ENCODE data around the gene EFNA1. TPM values are rescaled to one million over a fixed set of nuclear protein-coding genes. Genes with fewer than 3 reads are reported as not detected.
A peak's percentile ranks its signal among the peaks of the same experiment; 100 is the strongest.

The EFNA1 gene
- total RNA-seq, 1 donor from 2014 or later = not detected

- DNase-seq = no peak
- TF ChIP-seq CTCF (IDR thresholded peaks at IDR 0.05) = no peak
- POLR2A ChIA-PET = interaction anchor here (0.5 to 4.2 kb wide), 4 partner anchors 78 to 1635 kb away, joined by 3 to 38 read pairs (median 3); no protein-coding TSS in a partner anchor
- H3K4me1 Mint-ChIP-seq = peaks cover 44% of the 10 kb centered on the region
- no peak for ATAC-seq (ENCODE audit: low read depth)
- H3K36me3 Mint-ChIP-seq (ENCODE audit: low read depth) = peaks cover 26% of the 10 kb centered on the region
- intact Hi-C loops (cut with micrococcal nuclease) = loop anchor here (10.0 kb wide), 2 partner anchors 195 to 615 kb away; partner anchors contain the start of genes CKS1B, SHC1 and UBE2Q1
- H3K27ac Mint-ChIP-seq = no peak overlapping the region
- H3K4me3 Mint-ChIP-seq = no peak overlapping the region
- H3K27me3 Mint-ChIP-seq = no peaks in the 10 kb centered on the region
- CTCF ChIA-PET = interaction anchor here (0.8 to 6.4 kb wide), 5 partner anchors 24 to 126 kb away, joined by 3 to 145 read pairs (median 7); no protein-coding TSS in a partner anchor
- H3K9me3 Mint-ChIP-seq = no peaks in the 10 kb centered on the region
Observed at GRCh38 chr1:155170101-155170785, 42.6 kb downstream of the EFNA1 start.

GRCh38 chr1:155170806-155171205, 43.1 kb downstream of the EFNA1 start:
- intact Hi-C loops (cut with micrococcal nuclease) = loop anchor here (10.0 kb wide), 2 partner anchors 196 to 616 kb away; partner anchors contain the start of genes CKS1B, SHC1 and UBE2Q1
- no peak for TF ChIP-seq CTCF (IDR thresholded peaks at IDR 0.05)
- no peaks in the 10 kb centered on the region for H3K9me3 Mint-ChIP-seq
- ChIA-PET POLR2A (interaction anchor here (0.5 to 0.9 kb wide), 4 partner anchors 79 to 1635 kb away, joined by 3 to 5 read pairs (median 3); no protein-coding TSS in a partner anchor), CTCF (interaction anchor here (0.8 to 6.4 kb wide), 4 partner anchors 23 to 126 kb away, joined by 3 to 145 read pairs (median 5); no protein-coding TSS in a partner anchor)
- no peak overlapping the region for H3K4me3 Mint-ChIP-seq
- H3K4me1 Mint-ChIP-seq = peaks cover 44% of the 10 kb centered on the region
- H3K36me3 Mint-ChIP-seq (ENCODE audit: low read depth) = peaks cover 26% of the 10 kb centered on the region
- ATAC-seq (ENCODE audit: low read depth) (no peak), DNase-seq (no peak)
- no peaks in the 10 kb centered on the region for H3K27me3 Mint-ChIP-seq
- H3K27ac Mint-ChIP-seq = no peak overlapping the region

GRCh38 chr1:155171836-155172731, 44.4 kb downstream of the EFNA1 start:
- ATAC-seq (ENCODE audit: low read depth) (peak; percentile 19), DNase-seq (no peak)
- H3K27me3 Mint-ChIP-seq = no peaks in the 10 kb centered on the region
- peaks cover 26% of the 10 kb centered on the region for H3K36me3 Mint-ChIP-seq (ENCODE audit: low read depth)
- CTCF ChIA-PET = interaction anchor here (0.8 to 4.5 kb wide), 18 partner anchors 9 to 155 kb away, joined by 3 to 49 read pairs (median 6); partner anchors contain the start of genes EFNA1, EFNA3 and SLC50A1
- no peaks in the 10 kb centered on the region for H3K9me3 Mint-ChIP-seq
- no peak for TF ChIP-seq CTCF (IDR thresholded peaks at IDR 0.05)
- peak overlapping the region; percentile 99 for H3K4me3 Mint-ChIP-seq
- peaks cover 41% of the 10 kb centered on the region for H3K4me1 Mint-ChIP-seq
- POLR2A ChIA-PET = interaction anchor here (0.6 to 4.5 kb wide), 23 partner anchors 13 to 1227 kb away, joined by 3 to 63 read pairs (median 5); partner anchors contain the start of genes DPM3, EFNA1, MTX1 and PMVK
- intact Hi-C loops (cut with micrococcal nuclease) = loop anchor here (2.0 to 10.0 kb wide), 4 partner anchors 87 to 617 kb away; partner anchors contain the start of genes ADAM15, CKS1B, SHC1 and UBE2Q1
- H3K27ac Mint-ChIP-seq = peak overlapping the region; percentile 98

GRCh38 chr1:155172732-155173477, 45.2 kb downstream of the EFNA1 start, which contains the start of gene KRTCAP2:
Gene KRTCAP2 (minus strand): TSS chr1:155173304. CDS start chr1:155173224, 80 bp downstream.
- peak; percentile 97 for TF ChIP-seq CTCF (IDR thresholded peaks at IDR 0.05)
- Mint-ChIP-seq H3K36me3 (ENCODE audit: low read depth) (peaks cover 26% of the 10 kb centered on the region), H3K4me1 (peaks cover 33% of the 10 kb centered on the region), H3K9me3 (no peaks in the 10 kb centered on the region), H3K27me3 (no peaks in the 10 kb centered on the region), H3K27ac (peak within 1 kb of the TSS; percentile 98), H3K4me3 (peak within 1 kb of the TSS; percentile 99)
- intact Hi-C loops (cut with micrococcal nuclease) = loop anchor here (1.0 to 10.0 kb wide), 6 partner anchors 33 to 618 kb away; partner anchors contain the start of genes ADAM15, CKS1B, DPM3 and SHC1
- POLR2A ChIA-PET = interaction anchor here (0.6 to 4.5 kb wide), 33 partner anchors 9 to 1444 kb away, joined by 3 to 63 read pairs (median 4); partner anchors contain the start of genes ADAM15, DPM3, EFNA1 and EFNA3
- ATAC-seq (ENCODE audit: low read depth) (peak; percentile 85), DNase-seq (peak; percentile 87)
- CTCF ChIA-PET = interaction anchor here (0.7 to 4.5 kb wide), 28 partner anchors 10 to 530 kb away, joined by 3 to 49 read pairs (median 4); partner anchors contain the start of genes ADAM15, EFNA1, EFNA3 and SLC50A1
